DMS114 treated with DMSO at 0.1 percent for 48 hours (cell line): ENCODE results near the gene CCDC178.
A peak's percentile ranks its signal among the peaks of the same experiment; 100 is the strongest.
"Not testable (repeated sequence)": the region's sequence is repeated elsewhere in the genome, so short reads cannot be mapped to it uniquely, and the experiment has no call there.

Source experiments
- DNase-seq: peaks from one replicate; lab custom pipeline; 2025; ENCODE audit not compliant: unreplicated experiment; lab: John Stamatoyannopoulos, UW

CCDC178 gene, protein sequence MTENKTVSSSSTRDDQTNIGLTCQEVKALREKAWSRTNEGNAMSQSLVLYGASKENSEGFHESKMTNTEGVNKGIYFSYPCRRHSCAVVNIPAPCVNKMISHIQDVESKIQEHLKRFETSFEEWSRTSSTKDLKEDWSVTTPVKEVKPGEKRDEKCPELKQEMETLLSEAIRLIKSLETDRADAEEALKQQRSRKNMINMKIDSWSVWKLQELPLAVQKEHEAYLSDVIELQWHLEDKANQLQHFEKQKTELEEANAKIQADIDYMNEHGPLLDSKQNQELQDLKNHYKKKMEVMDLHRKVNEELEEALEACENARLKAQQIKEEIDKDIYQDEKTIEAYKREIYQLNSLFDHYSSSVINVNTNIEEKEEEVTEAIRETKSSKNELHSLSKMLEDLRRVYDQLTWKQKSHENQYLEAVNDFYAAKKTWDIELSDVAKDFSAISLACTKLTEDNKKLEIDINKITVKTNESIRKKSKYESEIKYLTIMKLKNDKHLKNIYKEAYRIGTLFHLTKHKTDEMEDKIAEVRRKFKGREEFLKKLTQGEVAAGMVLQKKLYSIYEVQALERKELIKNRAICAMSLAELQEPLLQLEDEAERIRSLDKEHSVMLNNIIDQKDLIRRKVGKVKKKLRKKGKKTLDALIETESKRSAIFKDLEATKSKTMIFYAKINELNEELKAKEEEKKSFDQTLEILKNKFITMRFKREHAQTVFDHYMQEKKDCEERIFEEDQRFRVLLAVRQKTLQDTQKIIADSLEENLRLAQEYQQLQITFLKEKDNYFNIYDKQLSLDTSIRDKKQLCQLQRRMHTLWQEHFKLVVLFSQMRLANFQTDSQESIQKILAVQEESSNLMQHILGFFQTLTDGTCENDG

DNA sequence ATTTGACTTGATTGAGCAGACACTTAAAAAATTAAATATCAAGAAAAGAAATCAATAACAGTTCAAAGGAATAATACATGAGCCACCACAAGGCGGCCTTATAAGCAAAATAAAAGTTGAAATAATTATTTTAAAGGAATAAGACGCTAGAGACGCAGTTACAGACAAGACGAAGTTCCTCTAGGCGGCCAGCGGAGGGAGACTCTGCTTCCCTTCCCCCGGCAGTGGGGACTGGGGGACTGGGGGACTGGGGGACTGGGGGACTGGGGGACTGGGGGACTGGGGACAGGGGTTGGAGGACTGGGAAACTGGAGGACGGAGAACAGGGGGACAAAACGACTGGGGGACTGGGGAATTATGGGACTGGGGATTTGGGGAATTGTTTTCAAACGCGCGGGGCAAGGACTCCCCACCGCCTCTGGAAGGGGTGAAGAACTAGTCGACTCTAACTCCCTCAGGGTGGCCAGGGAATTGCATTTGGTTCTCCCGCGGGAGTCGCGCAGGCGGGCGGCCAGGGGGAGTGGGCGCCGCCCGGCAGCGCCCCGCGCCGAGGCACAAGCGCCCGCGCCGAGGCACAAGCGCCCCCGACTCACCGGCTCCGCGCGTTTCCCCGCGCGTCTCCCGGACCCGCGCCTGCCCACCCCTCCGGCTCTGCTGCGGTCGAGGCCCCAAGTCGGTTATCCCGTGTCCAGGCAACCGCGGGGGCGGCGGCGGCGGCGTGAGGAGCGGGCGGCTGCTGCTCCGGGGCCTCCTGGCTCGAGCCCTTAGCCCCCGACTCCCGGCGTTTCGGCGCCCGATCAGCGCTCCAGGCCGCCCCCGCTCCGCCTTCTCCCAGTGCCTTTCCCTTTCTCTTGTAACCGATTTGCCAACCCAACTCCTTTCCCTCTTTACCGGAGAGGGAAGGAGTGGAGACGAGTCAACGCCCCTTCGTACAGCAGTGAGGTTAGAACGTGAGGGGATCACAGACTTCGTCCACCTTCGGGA is at the start of gene CCDC178:
TSS of gene CCDC178 (minus strand) at position 662 of the 984 bp plus-strand sequence. CDS start 28,633 bp downstream, outside the sequence.
- DNase-seq = peak; percentile 11

DNA sequence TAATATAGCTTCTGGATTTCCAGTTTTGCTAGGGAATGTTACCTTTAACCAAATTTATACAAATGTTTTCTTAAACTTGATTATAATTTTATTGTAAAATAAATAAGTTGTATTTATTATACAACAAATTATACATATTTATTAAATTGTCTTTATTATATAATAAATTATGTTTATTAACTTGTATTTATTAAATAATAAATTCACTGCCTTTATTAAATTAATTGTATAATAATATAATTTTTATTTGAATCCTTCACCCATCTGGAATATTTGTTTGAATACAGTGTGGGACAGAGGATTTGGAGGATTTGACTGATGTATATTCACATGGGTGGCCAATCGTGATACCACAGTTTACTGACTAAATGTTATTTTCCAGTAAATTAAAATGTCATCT is 43.4 kb upstream of the CCDC178 start:
- no peak for DNase-seq

DNA sequence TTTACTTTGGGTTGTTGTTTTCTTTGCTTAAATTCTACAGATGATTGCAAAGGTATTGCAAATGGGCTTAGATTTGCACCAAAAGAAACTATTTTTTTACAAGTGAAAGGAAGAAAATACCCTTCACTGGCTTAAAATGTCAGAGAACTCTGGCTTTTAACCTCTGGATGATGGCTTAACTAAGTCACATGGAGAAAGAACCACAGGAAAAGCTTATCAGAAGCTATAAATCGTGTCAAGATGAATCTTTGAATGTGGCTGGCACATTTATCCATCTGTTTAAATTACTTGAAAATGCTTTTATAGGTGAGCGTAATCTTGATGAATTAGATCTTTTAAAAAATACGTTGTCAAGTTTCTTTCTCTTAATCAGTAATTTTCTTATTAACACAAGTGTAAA is 32.0 kb upstream of the CCDC178 start:
- no peak for DNase-seq

DNA sequence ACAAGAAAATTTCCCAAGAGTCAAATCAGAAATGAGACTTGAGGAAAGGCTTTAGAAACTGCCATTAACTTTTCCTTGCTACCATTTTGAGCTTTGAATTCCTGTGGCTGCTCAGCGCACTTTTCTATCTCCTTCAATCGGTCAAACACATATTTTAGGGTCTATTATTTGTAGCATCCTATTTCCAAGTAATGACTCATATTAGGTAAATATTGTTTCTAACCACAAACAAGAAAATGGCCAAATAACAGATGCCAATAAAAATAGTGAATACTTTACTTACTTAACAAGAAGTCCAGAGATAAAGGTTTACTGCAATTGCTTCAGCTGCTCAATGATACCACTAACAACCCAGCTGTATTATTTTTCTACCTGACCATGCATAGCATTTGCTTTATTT is 29.7 kb upstream of the CCDC178 start:
- DNase-seq = no peak

DNA sequence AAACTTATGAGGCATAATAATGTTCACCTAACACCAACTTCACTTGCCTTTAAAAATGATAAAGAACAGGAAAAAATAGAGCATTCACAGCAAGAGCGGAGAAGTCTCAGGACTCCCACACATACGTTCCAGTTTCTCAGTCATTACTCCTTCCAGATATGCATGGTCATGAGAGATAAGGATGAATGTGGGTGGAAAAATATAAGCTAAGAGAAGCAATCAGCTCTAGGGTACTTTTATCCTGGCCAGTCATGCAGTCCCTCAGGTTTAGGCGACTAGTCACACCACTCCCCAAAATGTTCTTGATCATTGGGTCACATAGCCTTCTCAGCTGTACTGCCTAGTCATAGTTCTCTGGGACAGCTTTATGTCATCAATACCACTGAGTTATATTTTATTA is 29.2 kb upstream of the CCDC178 start:
- no peak for DNase-seq

DNA sequence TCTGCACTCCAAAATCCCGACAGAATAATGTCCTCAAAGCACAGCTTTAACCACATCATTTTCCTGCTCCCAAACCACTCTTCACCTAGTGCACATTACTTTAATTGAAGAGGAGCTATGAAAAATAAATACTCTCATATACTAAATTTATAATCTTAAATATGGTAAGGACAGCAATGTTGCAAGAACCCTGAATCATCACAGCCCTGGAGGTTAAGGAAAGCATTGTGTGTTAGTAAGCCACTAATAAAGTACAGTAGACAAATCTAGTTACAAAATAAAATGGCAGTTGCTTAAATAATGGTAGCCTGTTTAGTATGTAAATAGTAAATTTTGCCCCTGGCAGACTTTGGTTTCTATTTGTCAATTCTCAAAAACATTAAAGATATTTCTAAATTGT is 27.0 kb upstream of the CCDC178 start:
- DNase-seq = no peak

DNA sequence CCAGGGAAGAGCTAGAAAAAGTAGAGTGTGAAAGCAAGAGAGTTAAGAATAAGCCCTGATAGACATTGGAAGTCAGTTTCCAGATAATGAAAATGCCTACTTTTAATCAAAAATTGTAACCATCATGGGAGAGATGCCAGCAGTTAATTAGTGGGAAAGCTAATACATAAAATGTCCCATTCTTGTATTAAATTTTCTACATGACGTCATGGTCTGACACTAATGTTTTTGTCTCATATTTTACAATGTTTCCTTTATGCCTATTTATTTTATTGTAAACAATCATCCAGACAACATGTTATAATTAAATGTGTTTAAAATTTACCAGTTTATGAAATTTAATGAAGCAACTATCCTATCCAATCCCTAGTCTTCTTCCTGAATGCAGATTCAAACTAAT is 26.3 kb upstream of the CCDC178 start:
- DNase-seq = no peak

DNA sequence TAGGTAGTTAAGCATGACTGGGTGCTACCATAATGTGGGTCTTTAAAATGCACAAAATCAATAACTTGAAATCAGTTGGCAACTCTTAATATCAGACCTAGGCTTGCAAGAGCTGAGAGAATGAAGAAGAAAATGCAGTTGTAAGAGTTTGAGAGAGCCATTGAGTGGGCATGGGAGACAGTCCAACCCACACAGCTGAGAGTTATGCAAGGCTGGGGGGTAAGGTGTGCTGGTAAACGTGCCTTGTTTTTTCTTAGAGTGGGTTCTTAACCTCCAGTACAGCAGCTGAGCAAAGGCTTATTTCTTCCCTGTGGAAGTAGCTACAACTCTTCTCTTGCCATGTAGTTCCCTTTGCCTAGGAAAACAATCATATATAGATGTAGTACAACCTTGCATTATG is 20.2 kb upstream of the CCDC178 start:
- DNase-seq = no peak

DNA sequence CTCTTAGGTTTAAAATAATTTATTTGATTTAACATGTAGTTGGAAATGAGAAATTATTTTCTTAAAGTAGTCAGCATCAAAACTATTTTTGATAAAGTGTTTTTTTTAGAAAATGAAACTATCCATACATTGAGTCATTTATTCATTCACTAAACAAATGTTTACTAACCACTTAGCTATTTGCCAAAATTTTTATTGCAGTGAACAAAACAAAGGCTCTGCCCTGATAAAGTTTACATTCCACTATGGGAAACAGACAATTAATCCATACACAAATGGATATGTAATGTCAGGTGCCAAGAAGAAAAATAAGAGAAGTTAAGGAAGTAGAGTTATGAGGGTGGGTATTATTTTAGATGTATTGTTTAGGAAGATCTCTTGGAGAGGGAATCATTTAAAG is 19.1 kb upstream of the CCDC178 start:
- DNase-seq = no peak

DNA sequence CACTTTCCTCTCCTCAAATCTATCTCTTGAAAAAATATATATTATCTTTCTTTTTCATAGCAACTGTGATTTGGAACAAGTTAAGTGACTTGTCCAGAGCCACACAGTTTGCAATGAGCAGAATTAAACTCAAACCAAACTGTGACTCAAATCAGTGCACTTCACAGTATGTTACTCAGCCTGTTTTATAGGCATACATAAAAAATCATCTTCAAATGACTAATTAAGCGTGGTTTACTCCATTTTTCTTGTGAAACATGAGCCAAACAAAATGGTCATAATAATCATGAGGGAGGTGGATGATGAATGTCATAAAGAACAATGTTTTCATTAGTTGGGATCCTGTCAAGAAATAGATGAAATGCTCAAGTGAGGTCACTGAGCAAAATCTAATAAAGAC is 6.1 kb upstream of the CCDC178 start:
- DNase-seq = no peak

DNA sequence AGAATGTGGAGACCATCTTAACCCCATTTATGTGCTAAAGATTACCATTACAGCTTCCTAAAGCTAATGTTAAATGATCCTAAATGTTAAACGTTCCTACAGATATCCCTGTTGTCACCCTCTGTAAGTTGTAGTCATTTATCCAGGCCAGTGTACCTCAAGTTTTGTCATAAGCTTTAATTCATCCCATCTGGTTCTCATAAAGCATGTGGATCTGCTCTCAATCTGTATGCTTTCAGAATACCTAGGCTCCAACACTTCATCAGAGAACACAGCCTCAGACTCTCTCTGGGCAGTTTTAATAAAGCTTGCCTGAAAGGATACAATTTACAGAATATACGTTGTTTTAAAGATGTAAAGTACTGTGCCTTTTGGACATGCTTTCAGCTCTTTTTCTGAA is 4.2 kb upstream of the CCDC178 start:
- no peak for DNase-seq

DNA sequence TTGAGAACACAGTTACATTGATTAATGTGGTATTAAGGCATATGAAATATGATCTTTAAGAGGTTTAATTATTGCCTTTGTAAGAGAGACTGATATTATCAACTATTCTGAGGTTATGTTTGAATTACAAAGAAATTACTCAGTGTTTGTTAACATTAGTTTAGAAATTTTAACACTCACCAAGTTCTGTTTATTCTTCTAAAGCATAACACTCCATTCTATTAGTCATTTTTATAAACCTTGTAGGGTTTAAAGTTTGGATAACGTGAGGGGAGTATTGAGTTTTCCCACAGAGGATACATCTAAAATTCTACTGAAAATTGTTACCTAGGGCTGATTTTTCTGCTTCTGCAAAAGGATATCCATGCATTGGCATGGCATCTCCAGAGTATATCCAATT is 7.7 kb downstream of the CCDC178 start:
- DNase-seq = no peak

DNA sequence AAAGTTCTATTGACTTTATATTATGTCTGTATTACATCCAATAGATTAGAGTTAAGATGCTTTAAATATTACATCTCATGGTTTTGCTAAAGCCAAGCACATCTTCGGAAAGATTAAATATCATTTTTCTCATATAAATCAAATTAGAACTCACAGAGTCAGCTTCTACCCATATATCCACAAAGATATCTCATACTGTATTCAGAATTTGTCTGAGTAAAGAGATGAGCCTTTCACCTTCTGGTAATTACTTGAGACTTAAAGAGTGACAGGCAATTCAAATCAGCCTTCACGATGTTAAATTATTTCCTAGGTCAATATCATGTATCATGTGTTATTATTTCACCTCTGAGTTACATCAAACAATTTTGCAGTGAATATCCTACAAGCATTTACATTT is 13.0 kb downstream of the CCDC178 start:
- no peak for DNase-seq

DNA sequence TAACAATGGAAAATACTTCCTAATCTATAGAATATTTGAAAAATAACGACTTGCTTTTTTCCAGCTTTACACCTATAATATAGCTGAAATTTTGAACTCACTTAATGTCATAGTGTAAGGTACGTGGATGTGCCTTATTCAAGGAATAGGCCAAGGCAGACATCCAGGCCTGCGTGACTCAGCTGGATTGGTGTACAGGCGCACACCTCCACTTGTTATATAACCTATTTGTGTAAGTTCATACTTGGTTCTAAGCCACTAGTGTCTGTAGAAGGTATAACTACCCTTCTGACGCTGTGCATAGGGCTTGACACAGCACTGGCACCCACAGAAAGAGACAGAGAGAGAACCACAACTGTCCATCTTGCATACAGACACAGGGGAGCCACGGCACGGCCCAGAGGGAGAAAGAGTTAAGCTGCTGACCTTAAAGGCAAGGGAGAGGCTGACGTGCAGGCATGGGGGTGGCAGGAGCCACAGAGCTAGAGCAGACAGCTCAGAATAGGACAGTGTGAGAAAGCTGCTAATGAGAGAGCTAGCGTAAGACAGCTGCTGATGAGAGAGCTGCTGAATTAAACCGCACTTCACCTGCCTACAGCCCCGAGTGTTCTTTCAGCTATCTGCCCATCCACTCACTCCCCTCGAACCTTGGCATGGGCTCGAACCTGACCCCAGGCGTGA is 16.1 kb downstream of the CCDC178 start:
- no peak for DNase-seq

DNA sequence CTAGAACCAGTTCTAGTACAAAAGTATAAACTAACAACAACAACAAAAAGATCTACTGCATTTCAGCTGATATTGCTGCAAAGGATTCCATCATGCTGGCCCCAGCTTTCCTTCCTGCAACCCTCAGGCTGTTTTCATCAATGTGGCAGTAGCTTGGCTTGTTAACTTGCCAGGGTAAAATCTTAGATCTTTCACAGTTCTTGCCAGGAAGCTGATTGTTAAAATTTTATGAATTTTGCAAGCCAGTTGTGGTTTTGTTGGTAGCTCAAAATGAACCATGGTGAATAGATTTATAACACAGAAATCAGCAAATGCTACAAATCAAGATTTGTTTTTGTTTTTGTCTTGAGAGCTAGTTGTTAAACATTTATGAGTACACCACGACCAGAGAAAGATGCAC is 19.3 kb downstream of the CCDC178 start:
- no peak for DNase-seq

DNA sequence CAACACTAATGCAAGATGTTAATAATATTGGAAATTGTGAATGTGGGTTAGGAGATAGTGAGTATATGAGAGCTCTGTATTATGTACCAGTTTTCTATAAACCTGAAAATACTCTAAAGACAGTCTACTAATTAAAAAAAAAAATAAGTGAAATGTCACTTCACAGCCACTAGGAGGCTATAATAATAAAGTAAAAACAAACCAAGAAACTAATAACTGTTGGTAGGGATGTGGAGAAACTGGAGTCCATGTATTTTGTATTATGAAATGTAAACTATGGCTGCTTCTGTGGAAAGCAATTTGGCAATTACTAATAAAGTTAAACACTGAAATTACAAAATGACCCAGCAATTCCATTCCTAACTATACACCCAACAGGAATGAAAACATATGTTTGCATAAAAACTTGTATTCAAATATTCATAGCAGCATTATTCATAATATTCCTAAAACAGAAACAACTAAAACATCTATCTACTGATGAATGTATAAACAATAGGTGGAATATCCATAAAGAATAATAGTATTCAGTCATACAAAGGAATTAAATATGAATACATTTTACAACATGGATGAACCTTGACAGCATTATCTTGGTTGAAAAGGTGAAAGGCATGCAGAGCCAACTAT is 36.2 kb downstream of the CCDC178 start:
- DNase-seq = no peak

DNA sequence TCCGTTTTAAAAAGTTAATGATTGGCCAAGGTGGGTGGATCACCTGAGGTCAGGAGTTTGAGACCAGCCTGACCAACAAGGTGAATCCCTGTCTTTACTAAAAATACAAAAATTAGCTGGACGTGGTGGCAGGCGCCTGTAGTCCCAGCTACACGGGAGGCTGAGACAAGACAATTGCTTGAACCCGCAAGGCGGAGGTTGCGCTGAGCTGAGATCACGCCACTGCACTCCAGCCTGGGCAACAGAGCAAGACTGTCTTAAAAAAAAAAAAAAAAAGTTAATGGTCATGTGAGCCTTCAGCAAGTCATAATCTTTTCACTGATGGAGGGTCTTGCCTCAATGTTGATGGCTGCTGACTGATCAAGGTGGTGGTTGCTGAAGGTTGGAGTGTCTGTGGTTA is 41.6 kb downstream of the CCDC178 start:
- DNase-seq = not testable (repeated sequence)

DNA sequence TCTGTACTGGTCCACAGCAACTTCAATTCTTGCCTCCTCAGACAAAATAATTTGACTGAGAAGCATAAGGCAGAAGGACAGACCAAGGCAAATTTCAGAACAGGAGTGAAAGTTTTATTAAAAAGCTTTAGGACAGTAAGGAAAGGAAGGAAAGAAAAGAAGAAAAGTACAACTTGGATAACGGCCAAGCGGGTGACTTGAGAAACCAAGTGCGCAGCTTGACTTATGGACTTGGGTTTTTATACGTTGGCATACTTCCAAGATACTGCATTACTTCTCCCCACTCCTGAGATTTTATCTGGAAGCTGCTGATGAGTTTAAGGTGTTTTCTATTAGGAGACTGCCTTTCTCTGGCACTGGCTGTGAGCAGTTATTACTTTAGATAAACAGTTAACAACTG is 64.7 kb downstream of the CCDC178 start:
- no peak for DNase-seq

DNA sequence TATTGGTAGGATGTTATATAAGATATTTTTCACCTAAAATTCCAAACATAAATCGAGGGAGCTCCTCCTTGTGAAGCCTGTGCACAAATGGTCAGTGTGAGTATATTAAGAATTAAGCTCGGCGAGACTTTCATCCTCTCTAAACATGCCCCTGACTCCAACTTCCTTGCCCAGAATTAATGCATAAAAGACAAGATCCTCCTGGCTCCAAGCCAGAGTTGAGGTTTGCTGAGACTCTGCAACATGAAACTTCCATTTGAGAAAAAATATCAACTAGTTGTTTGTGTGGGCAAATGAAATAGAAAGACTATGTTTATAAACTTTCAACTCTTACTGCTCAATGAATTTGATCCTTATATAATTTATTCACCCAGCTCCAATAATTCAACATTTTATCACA is 68.1 kb downstream of the CCDC178 start:
- DNase-seq = no peak
